NB4 (cell line): ENCODE results near the gene SMIM9.

Source experiments
- MYC ChIP-seq: IDR thresholded peaks from 2 replicates; pipeline ENCODE4 v1.6.1; 2011; ENCODE audit warnings: low read depth, low read length
- TF ChIP-seq, protein P1 (sequence below): IDR thresholded peaks from one replicate; pipeline ENCODE4 v1.5.1; 2012; ENCODE audit warnings: low read depth, low read length

DNA sequence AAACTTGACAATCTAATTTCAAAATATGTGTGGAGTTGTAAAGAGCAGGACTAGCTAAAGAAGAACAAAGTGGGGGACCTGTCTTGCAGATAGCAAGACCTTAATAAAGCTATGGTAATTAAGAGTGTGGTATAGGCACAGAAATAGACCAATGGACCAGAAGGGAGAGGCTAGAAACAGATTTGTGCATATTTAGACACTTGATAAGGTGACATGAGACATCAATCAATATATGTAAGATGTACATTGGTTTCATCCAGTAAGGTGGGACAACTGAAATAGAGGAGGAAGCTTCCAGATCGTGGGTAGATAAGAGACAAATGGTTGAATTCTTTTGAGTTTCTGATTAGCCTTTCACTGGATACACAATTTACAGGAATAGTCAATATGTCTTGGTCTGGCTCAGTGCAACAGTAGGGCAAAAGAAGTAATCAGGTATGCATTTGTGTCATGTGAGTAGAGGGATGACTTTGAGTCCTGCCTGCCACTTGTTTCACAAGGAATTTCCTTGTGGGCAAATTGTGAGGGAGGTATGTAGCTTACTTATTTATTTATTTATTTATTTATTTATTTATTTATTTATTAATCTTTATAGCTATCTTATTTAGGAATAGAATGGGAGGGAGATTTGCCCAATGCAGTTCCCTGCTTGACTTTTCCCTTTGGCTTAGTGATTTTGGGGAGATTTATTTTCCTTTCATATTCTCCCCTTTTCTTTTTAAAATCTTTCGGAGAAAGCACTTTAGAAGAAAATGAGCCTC lies 21.9 kb downstream of the SMIM9 start:
- TF ChIP-seq, protein P1, sequence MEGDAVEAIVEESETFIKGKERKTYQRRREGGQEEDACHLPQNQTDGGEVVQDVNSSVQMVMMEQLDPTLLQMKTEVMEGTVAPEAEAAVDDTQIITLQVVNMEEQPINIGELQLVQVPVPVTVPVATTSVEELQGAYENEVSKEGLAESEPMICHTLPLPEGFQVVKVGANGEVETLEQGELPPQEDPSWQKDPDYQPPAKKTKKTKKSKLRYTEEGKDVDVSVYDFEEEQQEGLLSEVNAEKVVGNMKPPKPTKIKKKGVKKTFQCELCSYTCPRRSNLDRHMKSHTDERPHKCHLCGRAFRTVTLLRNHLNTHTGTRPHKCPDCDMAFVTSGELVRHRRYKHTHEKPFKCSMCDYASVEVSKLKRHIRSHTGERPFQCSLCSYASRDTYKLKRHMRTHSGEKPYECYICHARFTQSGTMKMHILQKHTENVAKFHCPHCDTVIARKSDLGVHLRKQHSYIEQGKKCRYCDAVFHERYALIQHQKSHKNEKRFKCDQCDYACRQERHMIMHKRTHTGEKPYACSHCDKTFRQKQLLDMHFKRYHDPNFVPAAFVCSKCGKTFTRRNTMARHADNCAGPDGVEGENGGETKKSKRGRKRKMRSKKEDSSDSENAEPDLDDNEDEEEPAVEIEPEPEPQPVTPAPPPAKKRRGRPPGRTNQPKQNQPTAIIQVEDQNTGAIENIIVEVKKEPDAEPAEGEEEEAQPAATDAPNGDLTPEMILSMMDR: no peak
- no peak for TF ChIP-seq MYC
